GM18951 (cell line): ENCODE measurements around the gene SF3B2.
"Not testable (repeated sequence)": the region's sequence is repeated elsewhere in the genome, so short reads cannot be mapped to it uniquely, and the experiment has no call there.

Source experiments
- POLR2A ChIP-seq: IDR thresholded peaks from 4 replicates; pipeline ENCODE4 v1.6.1; 2011; ENCODE audit warnings: mild to moderate bottlenecking; ENCODE audit not compliant: insufficient read length, insufficient read depth; ENCODE audit errors: extremely low read depth
- in situ Hi-C: fragments of 300-500 bp; cut with MboI; formaldehyde crosslinking; loops from one replicate; pipeline ENCODE4 v1.12.0; 2022; ENCODE audit warnings: low sequenced_read_pairs, mixed read lengths, inconsistent platforms; ENCODE audit not compliant: unreplicated experiment

SF3B2 gene

DNA sequence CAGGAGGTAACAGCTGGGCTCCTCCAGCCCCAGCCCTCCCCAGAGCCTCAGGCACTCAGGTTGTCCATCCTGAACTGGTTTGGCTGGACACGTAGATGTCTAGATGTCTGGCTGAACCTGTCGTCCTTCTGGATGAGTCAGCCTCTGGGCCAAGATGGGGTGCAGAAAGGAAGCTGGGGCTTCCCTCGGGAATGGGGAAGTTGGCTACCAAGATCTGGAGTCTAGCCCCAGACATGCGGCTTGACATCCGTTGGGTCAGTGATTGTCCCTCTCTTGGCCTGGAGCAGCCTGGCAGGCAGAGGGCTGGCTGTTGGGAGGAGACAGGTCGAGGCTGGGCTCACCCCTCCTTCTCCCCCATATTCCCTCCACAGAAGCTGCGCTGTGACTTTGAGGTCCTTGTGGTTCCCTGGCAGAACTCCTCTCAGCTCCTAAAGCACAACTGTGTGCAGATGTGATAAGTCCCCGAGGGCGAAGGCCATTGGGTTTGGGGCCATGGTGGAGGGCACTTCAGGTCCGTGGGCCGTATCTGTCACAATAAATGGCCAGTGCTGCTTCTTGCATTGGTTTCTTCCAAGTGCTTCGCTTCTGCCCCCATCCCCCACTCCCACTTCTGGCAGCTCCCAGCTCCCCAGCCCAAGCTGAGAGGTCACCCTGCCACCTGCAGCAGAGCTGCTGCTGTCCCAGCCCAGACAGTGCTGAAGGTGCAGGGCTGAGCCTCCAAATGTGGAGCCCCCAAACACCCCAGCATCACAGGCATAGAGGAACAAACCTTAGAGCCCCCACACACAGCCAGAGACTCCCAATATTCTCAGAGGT, 39.0 kb upstream of the SF3B2 start:
- TF ChIP-seq POLR2A, result no peak
- in situ Hi-C loops, result no loop called here

DNA sequence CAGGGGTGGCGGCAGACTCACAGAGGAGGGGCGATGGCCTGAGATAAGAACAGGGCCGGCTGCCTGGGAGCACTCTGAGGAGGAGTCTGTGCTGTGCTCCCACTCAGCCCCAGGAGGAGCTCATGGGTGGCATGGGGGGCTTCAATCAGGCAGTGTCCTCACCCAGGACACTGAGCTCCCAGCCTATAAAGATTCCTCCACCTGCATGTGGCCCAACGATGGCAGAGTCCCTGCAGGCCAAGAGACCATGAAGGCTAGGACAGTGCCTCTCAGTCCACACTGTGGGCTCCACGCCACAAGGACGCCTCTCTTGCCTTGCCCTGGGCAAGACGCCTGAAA, 38.4 kb upstream of the SF3B2 start:
- TF ChIP-seq POLR2A, result no peak
- in situ Hi-C loops, result no loop called here

DNA sequence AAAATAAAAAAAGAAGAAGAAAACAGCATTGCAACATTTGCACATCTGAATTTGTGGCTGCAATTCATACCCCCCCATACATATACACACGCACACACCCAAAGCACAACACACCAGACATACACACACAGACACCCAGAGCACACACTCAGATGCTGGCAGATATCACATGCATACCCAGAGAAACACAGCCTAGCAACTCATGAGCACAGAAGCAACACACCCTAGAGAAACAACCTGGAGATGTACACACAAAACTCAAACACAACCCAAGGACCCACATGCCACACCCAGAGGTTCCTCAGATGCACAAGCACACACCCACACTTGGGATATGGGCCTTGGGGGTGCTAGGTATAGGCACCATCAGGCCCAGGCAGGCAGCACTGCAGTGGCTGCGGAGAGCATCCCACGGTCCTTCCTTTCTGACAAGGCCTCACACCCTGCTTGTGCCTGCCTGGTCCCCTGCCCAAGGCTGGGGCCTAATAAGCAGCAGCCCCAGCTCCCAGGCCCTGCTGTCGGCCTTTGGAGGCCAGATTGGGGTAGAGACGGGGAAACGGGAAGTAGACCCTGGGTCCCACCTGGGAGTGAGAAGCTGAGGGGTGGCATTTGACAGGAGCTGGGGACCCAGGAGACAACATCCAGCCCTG, 37.2 kb upstream of the SF3B2 start:
- in situ Hi-C loops, result no loop called here
- no peak for TF ChIP-seq POLR2A

DNA sequence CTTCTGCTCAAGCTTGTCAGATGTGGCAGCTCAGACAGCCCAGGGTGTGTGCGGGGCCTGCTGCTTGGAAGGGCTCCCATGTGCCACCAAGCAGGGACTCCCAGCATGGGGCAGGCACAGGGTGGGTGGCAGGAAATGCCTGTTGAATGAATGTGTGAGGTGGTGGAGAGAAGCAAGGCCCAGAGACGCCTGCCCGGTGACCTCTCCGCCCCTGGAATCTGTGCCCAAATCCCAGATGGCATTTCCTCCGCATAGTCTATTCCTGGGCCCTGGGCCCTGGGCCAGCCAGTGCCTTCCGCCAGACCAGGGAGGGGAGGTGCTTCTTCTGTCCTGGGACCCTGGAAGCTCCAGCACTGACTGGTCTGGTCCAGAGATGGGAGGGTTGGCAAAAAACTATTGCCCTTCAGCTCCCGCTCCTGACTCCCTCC, 36.7 kb upstream of the SF3B2 start:
- TF ChIP-seq POLR2A, result no peak
- in situ Hi-C loops, result no loop called here

DNA sequence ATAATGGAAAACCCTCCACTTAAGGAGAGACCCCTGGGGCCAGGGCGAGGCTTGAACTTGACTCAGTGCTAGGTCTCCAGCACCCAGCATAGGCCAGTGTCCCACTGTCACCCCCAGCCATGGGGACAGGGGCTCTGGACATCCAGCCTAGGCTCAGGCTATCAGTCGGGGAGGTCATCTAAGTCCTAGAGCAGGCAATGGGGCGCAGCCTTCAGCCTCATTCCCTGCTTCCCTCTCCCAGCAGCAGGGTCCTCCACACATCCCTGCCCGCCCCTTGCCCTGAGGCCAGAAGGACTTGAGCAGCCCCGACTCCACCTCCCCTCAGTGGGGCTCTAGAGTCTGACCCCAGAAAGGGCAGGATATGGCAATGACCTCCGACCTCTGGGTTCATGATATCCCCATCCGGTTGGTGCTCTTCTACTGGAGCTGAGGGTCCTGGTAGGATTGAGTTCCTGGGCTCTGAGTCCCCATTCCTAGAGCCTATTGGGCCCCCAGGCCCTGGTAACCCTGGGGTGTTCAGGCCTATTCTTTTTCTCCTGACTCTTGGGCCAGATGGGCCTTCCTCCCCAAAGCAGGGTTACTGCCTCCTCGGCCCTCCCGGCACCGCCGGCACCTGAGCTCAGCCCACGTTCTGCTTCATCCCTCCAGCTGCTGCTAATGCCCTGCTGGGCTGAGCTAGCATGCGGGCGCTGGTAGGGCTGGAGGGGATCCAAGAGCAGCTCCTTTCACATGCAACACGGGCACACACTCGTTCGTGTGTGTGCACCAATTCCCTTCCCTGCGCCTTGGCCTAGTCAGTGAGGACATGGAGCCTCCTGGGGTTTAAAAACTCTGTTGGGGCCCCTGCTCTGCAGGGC, 36.0 kb upstream of the SF3B2 start:
- TF ChIP-seq POLR2A, result no peak
- in situ Hi-C loops, result no loop called here

DNA sequence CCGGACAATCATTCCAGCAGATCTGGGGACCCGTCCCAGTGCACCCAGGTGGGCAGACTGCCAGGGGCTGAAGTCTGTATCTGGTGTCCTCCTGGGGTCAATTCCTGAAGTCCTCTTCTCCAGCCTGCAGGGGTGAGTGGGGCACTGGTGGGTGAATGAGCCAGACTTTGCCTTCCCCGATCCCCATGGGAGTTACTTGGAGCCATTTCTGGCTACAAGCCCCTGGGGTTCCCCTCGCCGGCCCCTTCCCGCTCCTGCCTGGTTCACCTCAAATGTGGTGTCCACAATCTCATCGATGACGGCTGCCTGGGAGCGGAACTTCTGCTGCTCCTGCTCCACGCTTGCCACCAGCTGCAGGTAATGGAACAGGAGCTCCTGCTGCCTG, 35.4 kb upstream of the SF3B2 start:
- in situ Hi-C loops, result no loop called here
- no peak for TF ChIP-seq POLR2A

DNA sequence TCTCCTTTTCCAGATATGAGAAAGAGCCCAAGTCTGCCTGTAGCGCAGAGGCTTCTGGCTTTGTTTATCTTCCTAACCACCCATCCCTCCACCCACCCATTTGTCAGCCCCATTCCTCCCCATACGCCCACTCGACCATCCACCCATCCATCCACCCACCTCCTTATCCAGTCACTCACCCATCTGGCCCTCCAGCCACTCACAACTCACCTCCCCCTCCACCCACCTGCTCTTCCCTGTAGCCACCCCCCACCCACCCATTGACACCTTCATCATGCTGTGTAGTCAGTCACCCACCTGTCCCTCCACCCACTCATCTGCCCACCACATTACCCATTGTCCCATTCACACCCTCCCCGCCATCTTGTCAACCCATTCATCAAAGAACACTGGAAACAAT, 34.8 kb upstream of the SF3B2 start:
- in situ Hi-C loops, result no loop called here

DNA sequence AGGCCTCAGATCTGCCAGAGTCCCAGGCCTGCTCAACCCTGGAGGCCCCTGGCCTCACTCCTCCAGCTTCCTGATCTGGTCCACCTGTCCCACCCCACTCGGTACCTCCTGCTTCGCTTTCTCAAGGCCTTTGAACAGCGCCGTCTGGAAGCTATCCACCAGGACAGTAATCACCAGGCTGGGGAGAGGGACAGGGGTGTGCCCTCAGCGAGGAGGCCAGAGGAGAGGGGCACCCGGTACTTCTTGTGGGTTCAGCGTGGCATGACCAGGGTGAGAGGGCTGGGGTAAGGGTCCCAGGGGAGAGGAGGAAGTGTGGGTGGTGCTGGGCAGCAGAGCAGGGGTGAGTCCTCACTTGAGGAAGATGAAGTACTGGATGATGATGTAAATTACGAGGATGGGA, 32.0 kb upstream of the SF3B2 start:
- TF ChIP-seq POLR2A, result no peak
- in situ Hi-C loops, result no loop called here

More for the DNA sequence above, 34.8 kb upstream of the SF3B2 start:
- TF ChIP-seq POLR2A, result no peak

DNA sequence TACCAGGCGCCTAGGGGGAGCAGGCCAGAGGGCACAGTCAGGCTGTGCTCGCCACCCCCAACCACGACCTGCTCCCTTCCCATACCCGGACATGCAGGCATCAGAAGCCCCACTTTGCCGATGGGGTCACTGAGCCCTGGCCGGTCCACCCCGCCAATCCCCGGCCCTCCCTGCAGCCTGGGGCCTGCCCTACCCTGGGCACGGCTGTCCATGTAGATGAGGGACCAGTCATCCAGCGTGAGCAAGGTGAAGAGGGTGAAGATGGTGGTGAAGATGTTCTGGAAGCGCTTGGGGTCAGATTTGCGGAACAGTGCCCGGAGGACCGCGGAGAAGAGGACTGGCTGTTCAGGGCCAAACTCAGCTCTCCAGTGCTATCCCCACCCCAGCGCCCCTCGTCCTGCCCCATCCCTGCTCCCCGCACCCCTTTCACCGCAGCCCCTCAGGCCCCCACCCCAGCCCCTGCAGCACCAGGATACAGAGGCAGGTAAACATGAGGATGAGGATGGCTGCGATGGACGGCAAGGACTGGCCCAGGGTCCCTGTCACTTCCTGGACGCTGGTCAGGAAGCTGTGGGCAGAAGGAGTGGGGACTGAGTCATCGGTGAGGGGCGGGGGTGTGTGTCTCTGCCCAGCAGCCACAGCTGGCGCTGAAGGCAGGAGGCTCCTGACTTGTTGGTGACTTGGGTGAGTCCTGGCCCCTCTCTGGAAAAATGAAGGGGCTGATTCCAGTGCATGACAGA, 31.4 kb upstream of the SF3B2 start:
- TF ChIP-seq POLR2A, result no peak
- in situ Hi-C loops, result no loop called here

DNA sequence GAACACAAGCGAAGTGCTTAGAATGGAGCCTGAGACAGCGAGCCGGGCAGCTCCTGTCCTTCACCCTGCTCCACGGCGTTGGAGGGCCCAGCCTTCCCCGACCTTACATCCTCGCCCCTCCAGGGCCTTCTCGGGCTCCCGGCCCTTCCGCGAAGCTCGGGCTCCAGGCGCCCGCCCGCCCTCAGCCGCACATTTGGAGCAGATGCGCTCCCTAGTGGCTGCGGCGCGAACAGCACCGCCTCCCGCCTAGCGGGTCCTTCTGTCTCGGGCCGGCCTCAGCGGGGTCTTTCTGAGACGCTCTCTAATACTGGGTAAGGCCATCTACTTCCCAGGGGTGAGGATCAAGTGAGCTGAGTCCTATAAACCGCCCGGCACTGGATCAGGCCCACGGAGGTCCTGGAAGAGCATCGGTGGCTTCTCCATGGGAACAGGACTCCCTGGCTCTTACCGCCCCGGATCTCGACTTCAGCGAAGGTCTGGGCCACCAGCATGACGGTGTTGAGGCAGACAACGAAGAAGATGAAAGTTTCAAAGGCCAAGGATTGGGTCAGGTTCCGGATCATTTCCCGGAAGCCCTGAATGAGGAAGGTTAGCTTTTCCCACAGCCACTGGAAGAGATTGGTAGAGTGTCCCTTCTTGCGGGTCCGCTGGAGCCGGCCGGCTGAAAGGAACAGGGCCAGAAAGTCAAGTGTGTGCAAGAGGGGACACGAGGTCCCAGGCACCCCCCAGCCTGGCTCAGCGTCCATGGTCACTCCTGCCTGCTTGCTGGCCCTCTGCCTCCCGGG, 29.6 kb upstream of the SF3B2 start:
- in situ Hi-C loops, result no loop called here
- no peak for TF ChIP-seq POLR2A

DNA sequence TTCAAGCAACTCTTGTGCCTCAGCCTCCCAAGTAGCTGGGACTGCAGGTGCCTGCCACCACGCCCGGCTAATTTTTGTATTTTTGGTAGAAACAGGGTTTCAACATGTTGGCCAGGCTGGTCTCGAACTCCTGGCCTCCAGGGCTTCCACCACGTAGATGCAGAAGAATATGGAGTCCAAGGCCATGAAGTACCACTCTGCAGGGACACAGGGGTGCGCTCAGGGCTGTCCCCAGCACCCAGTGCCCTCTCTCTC, 29.1 kb upstream of the SF3B2 start:
- in situ Hi-C loops, result not testable (repeated sequence)

DNA sequence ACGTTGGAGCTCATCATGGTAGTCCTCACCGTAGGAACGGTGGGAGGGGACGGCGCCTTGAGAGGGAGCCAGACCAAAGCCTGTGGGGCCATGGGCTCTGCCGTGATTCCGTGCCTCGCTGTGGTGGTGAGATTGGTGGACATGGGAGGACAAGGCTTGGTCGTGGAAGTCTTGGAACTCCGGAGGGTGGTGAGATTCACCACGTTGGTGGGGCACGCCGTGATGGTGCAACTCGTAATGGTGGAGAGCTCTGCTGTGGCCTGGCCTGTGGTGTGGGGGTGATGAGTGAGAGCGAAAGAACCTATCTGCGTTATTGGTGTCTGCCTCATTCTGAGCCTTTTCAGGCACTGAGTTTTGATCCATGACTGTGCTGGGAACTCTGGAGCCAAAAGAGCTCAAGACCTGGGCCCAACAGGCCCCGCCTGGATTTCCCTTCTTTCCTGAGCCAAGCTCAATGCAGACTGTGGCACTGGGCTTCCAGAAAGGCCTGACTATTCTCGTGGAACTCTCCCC, 26.1 kb upstream of the SF3B2 start, which contains the start of gene CATSPER1:
Gene CATSPER1, minus strand, starts transcription at position 463 of the 513 bp plus-strand sequence. Its CDS starts 100 bp downstream, at position 363.
- in situ Hi-C loops, result no loop called here
- no peak for TF ChIP-seq POLR2A
